Measurements from ENCODE around the gene GPS1. TPM values are rescaled to one million over a fixed set of nuclear protein-coding genes. Genes with fewer than 3 reads are reported as not detected.

GPS1 gene
- total and polyA plus RNA-seq, 9 of the 15 experiments (the other 6 are each of a cell fraction or from before 2014, with no cell fraction given): 3.1 to 167 (median 69.9) TPM

- TF ChIP-seq HMG20B (CRISPR knock-in tag; IDR thresholded peaks at IDR 0.05): no peak
- TF ChIP-seq, protein P1, sequence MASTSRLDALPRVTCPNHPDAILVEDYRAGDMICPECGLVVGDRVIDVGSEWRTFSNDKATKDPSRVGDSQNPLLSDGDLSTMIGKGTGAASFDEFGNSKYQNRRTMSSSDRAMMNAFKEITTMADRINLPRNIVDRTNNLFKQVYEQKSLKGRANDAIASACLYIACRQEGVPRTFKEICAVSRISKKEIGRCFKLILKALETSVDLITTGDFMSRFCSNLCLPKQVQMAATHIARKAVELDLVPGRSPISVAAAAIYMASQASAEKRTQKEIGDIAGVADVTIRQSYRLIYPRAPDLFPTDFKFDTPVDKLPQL (IDR thresholded peaks at IDR 0.05; ENCODE audit: extremely low read depth, insufficient read length): no peak
- no peak for TF ChIP-seq ZBTB17 (CRISPR knock-in tag; IDR thresholded peaks at IDR 0.05)
- peak; percentile 39; the same call in 1 of the 2 replicates for TF ChIP-seq TOE1 (IDR thresholded peaks at IDR 0.05; ENCODE audit: borderline replicate concordance)
- TF ChIP-seq TOE1 (CRISPR knock-in tag; IDR thresholded peaks at IDR 0.05; ENCODE audit: borderline replicate concordance, low read depth): no peak
- no peak for TF ChIP-seq BCL6 (CRISPR knock-in tag; IDR thresholded peaks at IDR 0.05)
- TF ChIP-seq FOS (IDR thresholded peaks at IDR 0.05; ENCODE audit: extremely low read depth, insufficient read length): no peak
- no peak for TF ChIP-seq IRF1 (CRISPR knock-in tag; IDR thresholded peaks at IDR 0.05; ENCODE audit: borderline replicate concordance)
- no peak for TF ChIP-seq EHMT2 (IDR thresholded peaks at IDR 0.05)
- no peak for TF ChIP-seq NR2F6 (CRISPR knock-in tag; IDR thresholded peaks at IDR 0.05)
- no peak for TF ChIP-seq MTA2 (IDR thresholded peaks at IDR 0.05; ENCODE audit: low read depth)
- TF ChIP-seq ZC3H4 (CRISPR knock-in tag; IDR thresholded peaks at IDR 0.05; ENCODE audit: borderline replicate concordance): no peak
- no peak for TF ChIP-seq FUS (optimal IDR thresholded peaks at IDR 0.05; ENCODE audit: low read depth, low read length)
- TF ChIP-seq ZNF217 (CRISPR knock-in tag; IDR thresholded peaks at IDR 0.05): no peak
- no peak for TF ChIP-seq TCF7L2 (IDR thresholded peaks at IDR 0.05; ENCODE audit: low read depth, low read length)
- no peak for TF ChIP-seq SREBF2 (CRISPR knock-in tag; IDR thresholded peaks at IDR 0.05)
- no peak for TF ChIP-seq RBM15 (IDR thresholded peaks at IDR 0.05; ENCODE audit: insufficient read depth, low read length)
- TF ChIP-seq ZNF583 (CRISPR knock-in tag; IDR thresholded peaks at IDR 0.05): no peak
- TF ChIP-seq BRD9 (IDR thresholded peaks at IDR 0.05; ENCODE audit: low read depth, partially characterized antibody): no peak
- TF ChIP-seq KLF16 (IDR thresholded peaks at IDR 0.05): no peak
- TF ChIP-seq ZFP30 (CRISPR knock-in tag; IDR thresholded peaks at IDR 0.05; ENCODE audit: borderline replicate concordance): no peak
- TF ChIP-seq ZFP1 (CRISPR knock-in tag; IDR thresholded peaks at IDR 0.05): no peak
- peak; percentile 100 for TF ChIP-seq STAG1 (CRISPR knock-in tag; IDR thresholded peaks at IDR 0.05; ENCODE audit: borderline replicate concordance)
- TF ChIP-seq TFAM (CRISPR knock-in tag; conservative IDR thresholded peaks at IDR 0.05): no peak
- no peak for TF ChIP-seq KHSRP (IDR thresholded peaks at IDR 0.05)
- TF ChIP-seq BACH1 (tag; IDR thresholded peaks at IDR 0.05): no peak
- TF ChIP-seq USF2 (CRISPR knock-in tag; IDR thresholded peaks at IDR 0.05): no peak
- TF ChIP-seq CREB5 (CRISPR knock-in tag; IDR thresholded peaks at IDR 0.05): no peak
Observed at GRCh38 chr17:82030470-82031302, 21.0 kb upstream of the GPS1 start (continued).

Data from K562 (cell line).